ENCODE results near the gene PUM1.

DNA sequence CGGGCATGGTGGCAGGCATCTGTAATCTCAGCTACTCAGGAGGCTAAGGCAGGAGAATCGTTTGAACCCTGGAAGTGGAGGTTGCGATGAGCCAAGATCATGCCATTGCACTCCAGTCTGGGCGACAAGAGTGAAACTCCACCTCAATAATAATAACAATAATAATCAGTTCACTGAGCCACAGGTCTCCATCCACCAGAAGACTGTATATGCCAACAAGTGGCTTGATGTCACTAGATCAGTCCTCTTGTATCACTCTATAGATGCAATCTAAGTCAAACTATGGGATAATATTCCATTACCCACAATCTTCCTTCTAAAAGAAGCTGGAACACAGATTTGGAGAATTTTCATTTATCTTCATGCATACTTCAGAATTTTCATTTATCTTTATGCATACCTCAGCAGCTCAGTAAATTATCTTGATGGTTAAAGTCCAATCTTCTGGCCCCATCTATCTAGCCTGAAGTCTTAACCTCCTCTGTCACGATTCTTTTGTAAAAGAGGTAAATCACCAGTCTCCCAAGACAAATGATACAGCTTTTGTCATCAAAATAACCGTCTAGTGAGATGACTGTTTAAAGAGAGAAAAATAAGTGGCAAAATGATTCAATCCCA, 61.8 kb downstream of the PUM1 start:
- TF ChIP-seq POLR2A (IDR thresholded peaks at IDR 0.05): no peak
- TF ChIP-seq, protein P1, sequence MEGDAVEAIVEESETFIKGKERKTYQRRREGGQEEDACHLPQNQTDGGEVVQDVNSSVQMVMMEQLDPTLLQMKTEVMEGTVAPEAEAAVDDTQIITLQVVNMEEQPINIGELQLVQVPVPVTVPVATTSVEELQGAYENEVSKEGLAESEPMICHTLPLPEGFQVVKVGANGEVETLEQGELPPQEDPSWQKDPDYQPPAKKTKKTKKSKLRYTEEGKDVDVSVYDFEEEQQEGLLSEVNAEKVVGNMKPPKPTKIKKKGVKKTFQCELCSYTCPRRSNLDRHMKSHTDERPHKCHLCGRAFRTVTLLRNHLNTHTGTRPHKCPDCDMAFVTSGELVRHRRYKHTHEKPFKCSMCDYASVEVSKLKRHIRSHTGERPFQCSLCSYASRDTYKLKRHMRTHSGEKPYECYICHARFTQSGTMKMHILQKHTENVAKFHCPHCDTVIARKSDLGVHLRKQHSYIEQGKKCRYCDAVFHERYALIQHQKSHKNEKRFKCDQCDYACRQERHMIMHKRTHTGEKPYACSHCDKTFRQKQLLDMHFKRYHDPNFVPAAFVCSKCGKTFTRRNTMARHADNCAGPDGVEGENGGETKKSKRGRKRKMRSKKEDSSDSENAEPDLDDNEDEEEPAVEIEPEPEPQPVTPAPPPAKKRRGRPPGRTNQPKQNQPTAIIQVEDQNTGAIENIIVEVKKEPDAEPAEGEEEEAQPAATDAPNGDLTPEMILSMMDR (IDR thresholded peaks at IDR 0.05): no peak
